GM18909 (cell line): ENCODE results near the gene UNC45A.

Source experiments
- ATAC-seq: cut with Tn5 transposase; IDR thresholded peaks from one replicate; pipeline ENCODE4 v1.9.1; 2021; ENCODE audit warnings: mild to moderate bottlenecking; ENCODE audit not compliant: unreplicated experiment, poor library complexity

Gene UNC45A

GRCh38 chr15:90934949-90935751 lies at the start of gene UNC45A:
UNC45A (plus strand) TSS chr15:90935285; CDS start chr15:90935325, 40 bp downstream.
- peak; percentile 70 for ATAC-seq

- ATAC-seq, result peak; percentile 38
Measured at GRCh38 chr15:90885432-90886290, 49.4 kb upstream of the UNC45A start.

- no peak for ATAC-seq
Measured at GRCh38 chr15:90886291-90886614, 48.8 kb upstream of the UNC45A start.

GRCh38 chr15:90887037-90887481 lies 48.0 kb upstream of the UNC45A start:
- ATAC-seq, result no peak

GRCh38 chr15:90889313-90889730 lies 45.8 kb upstream of the UNC45A start:
- no peak for ATAC-seq

- no peak for ATAC-seq
Measured at GRCh38 chr15:90889736-90890456, 45.2 kb upstream of the UNC45A start.

- no peak for ATAC-seq
Measured at GRCh38 chr15:90890839-90891238, 44.2 kb upstream of the UNC45A start.

GRCh38 chr15:90891346-90891949 lies 43.6 kb upstream of the UNC45A start:
- no peak for ATAC-seq

GRCh38 chr15:90892023-90892422 lies 43.1 kb upstream of the UNC45A start:
- no peak for ATAC-seq

- no peak for ATAC-seq
Measured at GRCh38 chr15:90892498-90893174, 42.4 kb upstream of the UNC45A start.

- no peak for ATAC-seq
Measured at GRCh38 chr15:90893175-90894090, 41.7 kb upstream of the UNC45A start.

- no peak for ATAC-seq
Measured at GRCh38 chr15:90895571-90896117, 39.4 kb upstream of the UNC45A start.

- peak; percentile 67 for ATAC-seq
Measured at GRCh38 chr15:90897131-90897655, 37.9 kb upstream of the UNC45A start.

GRCh38 chr15:90901175-90902039 lies 33.7 kb upstream of the UNC45A start:
- no peak for ATAC-seq

- ATAC-seq, result peak; percentile 73
Measured at GRCh38 chr15:90902040-90902839, 32.8 kb upstream of the UNC45A start.
